Left lung (tissue), 10 donors: Measurements from ENCODE around the gene WDR7. TPM values are rescaled to one million over a fixed set of nuclear protein-coding genes. Genes with fewer than 3 reads are reported as not detected.

Experiments used
- ATAC-seq: fragments of 200-7000 bp; cut with Tn5 transposase; one replicate; pipeline ENCODE4 v1.9.1; 2020; ENCODE audit warnings: moderate library complexity
- DNase-seq, 4 donors: peaks; one replicate each; pipeline ENCODE4 v3.0.0-alpha.2; 2013 to 2020
- H3K27ac ChIP-seq, 2 donors: fragments of 200-600 bp; sonication (generic) in 1 of 2; one replicate each; pipeline versions ENCODE4 v1.5.0 to v1.8.0; 2020 to 2021
- H3K27me3 ChIP-seq, 2 donors: fragments of 200-600 bp; sonication (generic) in 1 of 2; one replicate each; pipeline versions ENCODE4 v1.5.0 to v1.8.0; 2020 to 2021
- H3K36me3 ChIP-seq, 2 donors: fragments of 200-600 bp; sonication (generic) in 1 of 2; one replicate each; pipeline versions ENCODE4 v1.5.0 to v1.8.0; 2020 to 2021
- H3K4me1 ChIP-seq, 2 donors: fragments of 200-600 bp; one replicate each; pipeline ENCODE4 v1.8.0; 2021
- H3K4me3 ChIP-seq, 2 donors: fragments of 200-600 bp; sonication (generic) in 1 of 2; one replicate each; pipeline versions ENCODE4 v1.5.0 to v1.8.0; 2020 to 2021; ENCODE audit warnings: mild to moderate bottlenecking in 1 of 2
- H3K9me3 ChIP-seq, 2 donors: fragments of 200-600 bp; sonication (generic) in 1 of 2; one replicate each; pipeline versions ENCODE4 v1.5.0 to v1.8.0; 2020 to 2021
- intact Hi-C, 2 donors: fragments of 100-400 bp; cut with DNase I; formaldehyde crosslinking; loops; one replicate each; pipeline versions ENCODE4 v1.11.2 to v1.14.2; 2022
- polyA plus RNA-seq, 6 donors: library from polyadenylated mRNA; unstranded; fragments of 120-200 nt; gene quantifications; one replicate each; pipeline ENCODE4 v1.2.1, GENCODE V29; 2013; ENCODE audit not compliant: insufficient read length in 6 of 6
- total RNA-seq, 2 donors: library from RNA; stranded (reverse); fragmentation: NEBNext Ultra II Directional; extraction: Animal tissue kit (Norgen Biotek cat#: 25700); gene quantifications; one replicate each; pipeline ENCODE4 v1.2.1, GENCODE V29; 2021
- TF ChIP-seq, protein P1 (sequence below), 2 donors: fragments of 200-600 bp; sonication (generic) in 1 of 2; IDR thresholded peaks; one replicate each; pipeline versions ENCODE4 v1.5.0 to v1.8.0; 2021; ENCODE audit warnings: antibody characterized with exemption in 2 of 2
- donor health status: DM: no; HTN: yes; CAD: no.
- donor health status: DM: no; HTN: no; CAD: no.

The WDR7 gene
- total and polyA plus RNA-seq, 8 donors: 10.9 to 37.7 (median 12.8) TPM

- Histone ChIP-seq H3K9me3 (no peaks in the 10 kb centered on the region), H3K27me3 (no peaks in the 10 kb centered on the region), H3K36me3 (peaks cover 0 to 4% of the 10 kb centered on the region in 2 donors), H3K4me1 (no peaks in the 10 kb centered on the region), H3K4me3 (no peak overlapping the region), H3K27ac (no peak overlapping the region)
- TF ChIP-seq, protein P1, sequence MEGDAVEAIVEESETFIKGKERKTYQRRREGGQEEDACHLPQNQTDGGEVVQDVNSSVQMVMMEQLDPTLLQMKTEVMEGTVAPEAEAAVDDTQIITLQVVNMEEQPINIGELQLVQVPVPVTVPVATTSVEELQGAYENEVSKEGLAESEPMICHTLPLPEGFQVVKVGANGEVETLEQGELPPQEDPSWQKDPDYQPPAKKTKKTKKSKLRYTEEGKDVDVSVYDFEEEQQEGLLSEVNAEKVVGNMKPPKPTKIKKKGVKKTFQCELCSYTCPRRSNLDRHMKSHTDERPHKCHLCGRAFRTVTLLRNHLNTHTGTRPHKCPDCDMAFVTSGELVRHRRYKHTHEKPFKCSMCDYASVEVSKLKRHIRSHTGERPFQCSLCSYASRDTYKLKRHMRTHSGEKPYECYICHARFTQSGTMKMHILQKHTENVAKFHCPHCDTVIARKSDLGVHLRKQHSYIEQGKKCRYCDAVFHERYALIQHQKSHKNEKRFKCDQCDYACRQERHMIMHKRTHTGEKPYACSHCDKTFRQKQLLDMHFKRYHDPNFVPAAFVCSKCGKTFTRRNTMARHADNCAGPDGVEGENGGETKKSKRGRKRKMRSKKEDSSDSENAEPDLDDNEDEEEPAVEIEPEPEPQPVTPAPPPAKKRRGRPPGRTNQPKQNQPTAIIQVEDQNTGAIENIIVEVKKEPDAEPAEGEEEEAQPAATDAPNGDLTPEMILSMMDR (IDR thresholded peaks at IDR 0.05): no peak
- intact Hi-C loops: no loop called here
- DNase-seq (no peak), ATAC-seq (no peak)
Measured at GRCh38 chr18:56738184-56738583, 87.0 kb downstream of the WDR7 start.

- Histone ChIP-seq H3K4me3 (no peak overlapping the region), H3K4me1 (no peaks in the 10 kb centered on the region), H3K36me3 (no peaks in the 10 kb centered on the region), H3K9me3 (no peaks in the 10 kb centered on the region), H3K27ac (no peak overlapping the region), H3K27me3 (no peaks in the 10 kb centered on the region)
- no peak for DNase-seq
- no peak for ATAC-seq
- TF ChIP-seq, protein P1 (IDR thresholded peaks at IDR 0.05): no peak
- intact Hi-C loops: no loop called here
Measured at GRCh38 chr18:56739731-56740130, 88.6 kb downstream of the WDR7 start.

DNA sequence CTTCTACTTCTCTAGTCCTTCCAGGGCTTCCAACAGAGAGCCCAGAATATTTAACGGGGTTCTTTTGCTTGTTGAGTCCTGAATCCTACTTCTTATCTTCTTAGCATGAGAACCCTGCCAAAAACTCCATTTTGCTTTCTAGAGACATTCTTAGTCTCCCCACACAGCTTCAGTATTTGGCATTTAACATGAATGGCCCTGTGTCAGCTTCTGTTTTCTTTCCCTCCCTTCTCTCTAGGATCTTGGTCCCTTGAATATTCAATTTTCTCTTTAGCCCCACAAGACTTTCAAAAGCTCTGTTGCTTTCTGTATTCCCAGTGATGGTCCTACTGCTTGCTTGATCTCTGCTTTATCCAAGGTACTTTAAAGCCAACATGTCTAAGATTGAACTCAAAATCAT is 89.5 kb downstream of the WDR7 start:
- intact Hi-C loops: no loop called here
- ATAC-seq (no peak), DNase-seq (no peak)
- H3K4me1 ChIP-seq: no peaks in the 10 kb centered on the region
- TF ChIP-seq, protein P1 (IDR thresholded peaks at IDR 0.05): no peak
- no peak overlapping the region for H3K4me3 ChIP-seq
- no peaks in the 10 kb centered on the region for H3K27me3 ChIP-seq
- no peaks in the 10 kb centered on the region for H3K9me3 ChIP-seq
- H3K36me3 ChIP-seq: no peaks in the 10 kb centered on the region
- no peak overlapping the region for H3K27ac ChIP-seq

DNA sequence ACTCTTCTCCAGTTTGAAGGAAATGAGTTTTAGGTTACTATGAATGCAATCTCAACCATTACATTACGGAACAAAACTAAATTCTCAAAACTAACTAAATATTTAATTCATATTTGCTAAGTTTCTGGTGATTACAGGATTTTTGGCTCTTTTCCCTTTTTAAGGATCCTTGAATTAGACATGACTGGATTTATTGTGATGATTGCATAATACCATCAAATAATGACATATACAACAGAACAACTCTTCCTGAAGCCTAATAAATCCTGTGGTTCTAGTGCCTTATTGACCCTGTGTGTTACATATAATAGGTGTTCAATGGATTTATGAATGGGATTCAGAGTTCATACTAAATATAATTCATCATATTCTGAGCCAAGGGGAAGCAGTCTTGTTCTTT is 90.5 kb downstream of the WDR7 start:
- Histone ChIP-seq H3K27ac (no peak overlapping the region), H3K36me3 (no peaks in the 10 kb centered on the region), H3K4me1 (no peaks in the 10 kb centered on the region), H3K4me3 (no peak overlapping the region), H3K9me3 (no peaks in the 10 kb centered on the region), H3K27me3 (no peaks in the 10 kb centered on the region)
- DNase-seq (no peak), ATAC-seq (no peak)
- TF ChIP-seq, protein P1 (IDR thresholded peaks at IDR 0.05): no peak
- intact Hi-C loops: no loop called here

DNA sequence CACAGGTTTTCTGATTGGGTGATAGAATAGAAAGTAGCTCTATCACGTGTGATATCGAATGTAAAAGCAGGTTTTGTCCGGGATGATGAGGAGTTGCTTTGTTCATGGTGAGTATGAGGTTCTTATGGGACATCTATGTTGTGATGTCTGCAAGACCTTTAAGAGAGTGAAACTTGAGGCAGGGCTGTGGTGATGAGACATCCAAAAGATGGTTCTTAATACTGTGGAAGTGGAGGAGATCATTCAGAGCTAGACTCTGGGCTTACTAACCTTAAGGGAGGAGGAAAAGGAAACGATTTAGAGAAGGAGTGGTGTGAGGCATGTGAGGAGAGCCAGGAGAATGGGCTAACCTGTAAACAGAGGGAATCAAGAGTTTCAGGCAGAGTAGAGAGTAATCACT is 92.0 kb downstream of the WDR7 start:
- Histone ChIP-seq H3K4me3 (no peak overlapping the region), H3K4me1 (no peaks in the 10 kb centered on the region), H3K27ac (no peak overlapping the region), H3K9me3 (no peaks in the 10 kb centered on the region), H3K36me3 (no peaks in the 10 kb centered on the region), H3K27me3 (no peaks in the 10 kb centered on the region)
- intact Hi-C loops: no loop called here
- DNase-seq (no peak), ATAC-seq (no peak)
- TF ChIP-seq, protein P1 (IDR thresholded peaks at IDR 0.05): no peak
